Ectodermal cell (in vitro differentiated cells): ENCODE measurements around the gene TTC22.

ENCODE experiments used
- H3K27ac ChIP-seq: 2 replicates; pipeline ENCODE4 v1.7.0; 2013; ENCODE audit warnings: mild to moderate bottlenecking, low read depth, low read length; ENCODE audit not compliant: insufficient read depth, poor library complexity, severe bottlenecking
- H3K27me3 ChIP-seq: 2 replicates; pipeline ENCODE4 v1.7.0; 2013; ENCODE audit warnings: mild to moderate bottlenecking, low read length; ENCODE audit not compliant: insufficient read depth, control insufficient read depth, poor library complexity, severe bottlenecking
- H3K36me3 ChIP-seq: one replicate; pipeline ENCODE4 v1.7.0; 2013; ENCODE audit warnings: low read length; ENCODE audit not compliant: control insufficient read depth, insufficient read depth
- H3K4me1 ChIP-seq: one replicate; pipeline ENCODE4 v1.7.0; 2013; ENCODE audit warnings: low read length; ENCODE audit not compliant: control insufficient read depth, insufficient read depth
- H3K4me3 ChIP-seq: 2 replicates; pipeline ENCODE4 v1.7.0; 2013; ENCODE audit warnings: low read depth, low read length, control low read depth; ENCODE audit not compliant: insufficient read depth
- H3K9me3 ChIP-seq: 2 replicates; pipeline ENCODE4 v1.7.0; 2013; ENCODE audit warnings: mild to moderate bottlenecking, low read length, moderate library complexity; ENCODE audit not compliant: control insufficient read depth
- WGBS, 2 experiments: methylation state at CpG; one replicate each; pipeline ENCODE4 v1.1.7; 2013; ENCODE audit warnings: missing lambda C conversion rate in 2 of 2; 5-methylcytosine and 5-hydroxymethylcytosine counted together

TTC22 gene

GRCh38 chr1:54736685-54737084, 64.4 kb downstream of the TTC22 start:
- Histone ChIP-seq H3K9me3 (no peaks in the 10 kb centered on the region), H3K36me3 (peaks cover 32% of the 10 kb centered on the region), H3K27ac (no peak overlapping the region), H3K4me3 (no peak overlapping the region), H3K27me3 (no peaks in the 10 kb centered on the region), H3K4me1 (no peaks in the 10 kb centered on the region)
- WGBS, 2 experiments, result 94 to 97% methylated on average over 5 of the region's 5 CpGs
